HG03108 (cell line): ENCODE measurements around the gene PLCB4.

ENCODE experiments used
- ATAC-seq: cut with Tn5 transposase; IDR thresholded peaks from one replicate; pipeline ENCODE4 v1.9.1; 2021; ENCODE audit warnings: moderate library complexity; ENCODE audit not compliant: unreplicated experiment

PLCB4 gene

DNA sequence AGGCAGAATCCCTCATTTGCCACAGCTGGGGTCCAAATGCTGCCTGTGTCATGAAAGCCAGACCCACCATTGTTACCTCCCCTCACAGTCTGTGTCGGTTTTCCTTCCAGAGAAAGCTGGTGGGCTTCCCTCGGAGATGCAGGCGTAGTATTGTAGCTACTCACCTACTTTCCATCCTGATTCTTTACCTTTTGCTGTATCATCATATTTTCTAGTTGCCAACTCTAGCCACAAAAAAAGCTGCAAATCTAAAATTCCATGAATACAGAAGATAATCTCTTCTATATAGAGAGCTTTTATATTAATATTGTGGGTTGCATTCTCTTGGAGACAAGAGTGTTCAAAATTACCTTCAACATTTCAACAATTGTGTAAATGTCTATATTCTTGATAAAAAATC, 347.5 kb downstream of the PLCB4 start:
- ATAC-seq = no peak

DNA sequence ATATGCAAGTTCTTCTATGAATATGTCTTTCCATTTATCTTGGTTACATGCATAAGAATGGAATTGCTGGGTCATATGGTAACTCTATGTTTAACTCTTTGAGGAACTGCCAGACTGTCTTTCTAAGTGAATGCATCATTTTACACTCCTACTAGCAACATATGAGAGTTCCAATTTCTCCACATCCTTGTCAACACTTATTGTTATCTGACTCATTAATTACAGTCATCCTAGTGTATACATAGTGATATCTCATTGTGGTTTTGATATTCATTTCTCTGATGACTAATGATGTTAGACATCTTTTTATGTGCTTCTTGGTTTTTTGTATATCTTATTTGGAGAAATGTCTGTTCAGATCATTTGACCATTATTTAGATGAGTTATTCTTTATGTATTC, 348.8 kb downstream of the PLCB4 start:
- no peak for ATAC-seq

DNA sequence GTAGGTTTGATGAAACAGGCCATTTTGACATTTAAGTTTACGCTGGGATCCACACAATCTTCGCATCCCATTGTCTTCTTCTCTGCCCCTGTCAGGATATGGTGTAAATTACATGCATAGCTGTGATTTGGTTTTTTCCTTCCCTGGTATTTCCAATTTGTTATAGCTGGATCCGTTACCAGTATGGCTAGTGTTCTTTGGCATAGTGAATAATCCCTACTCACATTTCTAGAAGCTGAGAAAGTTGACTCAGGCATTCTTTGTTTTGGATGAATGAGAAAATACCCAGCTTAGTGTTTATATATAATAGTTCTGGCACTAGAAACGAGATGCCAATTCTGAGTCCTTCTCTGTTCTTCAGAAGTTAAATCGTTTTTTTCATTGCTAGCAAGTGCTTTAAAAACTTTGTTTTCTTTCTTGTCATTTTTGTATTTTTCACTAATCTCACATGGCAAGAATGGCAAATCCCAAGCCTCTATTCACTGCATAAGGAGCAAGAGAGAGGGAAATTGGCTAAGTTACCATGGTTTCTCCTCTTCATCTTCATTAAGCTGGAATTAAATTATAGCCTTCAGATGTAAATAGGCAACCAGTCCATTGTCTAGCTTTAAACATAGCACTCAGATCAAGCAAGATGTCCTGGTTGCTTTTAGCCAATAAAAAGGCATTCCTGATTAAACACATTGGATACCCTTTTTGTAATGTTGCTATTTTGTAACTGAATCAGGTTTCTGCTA, 353.6 kb downstream of the PLCB4 start:
- no peak for ATAC-seq

DNA sequence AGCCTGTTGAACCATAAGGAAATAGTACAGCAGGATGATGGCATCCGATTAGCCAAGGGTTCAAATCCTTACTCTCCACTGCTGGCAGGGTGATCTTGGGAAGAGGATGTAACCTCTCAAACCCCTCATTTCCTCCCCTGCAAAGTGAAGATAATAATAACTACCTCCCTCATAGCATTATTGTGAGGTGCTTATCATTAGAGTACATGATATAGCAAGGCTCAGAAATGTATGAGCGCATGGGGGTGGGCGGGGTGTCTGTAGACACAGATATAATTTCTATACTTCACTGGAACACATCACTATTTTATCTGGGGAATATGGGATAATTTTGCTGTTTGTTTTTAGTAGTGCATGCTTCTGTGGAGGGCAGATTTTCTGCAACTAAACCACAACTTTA, 355.7 kb downstream of the PLCB4 start:
- ATAC-seq = no peak

DNA sequence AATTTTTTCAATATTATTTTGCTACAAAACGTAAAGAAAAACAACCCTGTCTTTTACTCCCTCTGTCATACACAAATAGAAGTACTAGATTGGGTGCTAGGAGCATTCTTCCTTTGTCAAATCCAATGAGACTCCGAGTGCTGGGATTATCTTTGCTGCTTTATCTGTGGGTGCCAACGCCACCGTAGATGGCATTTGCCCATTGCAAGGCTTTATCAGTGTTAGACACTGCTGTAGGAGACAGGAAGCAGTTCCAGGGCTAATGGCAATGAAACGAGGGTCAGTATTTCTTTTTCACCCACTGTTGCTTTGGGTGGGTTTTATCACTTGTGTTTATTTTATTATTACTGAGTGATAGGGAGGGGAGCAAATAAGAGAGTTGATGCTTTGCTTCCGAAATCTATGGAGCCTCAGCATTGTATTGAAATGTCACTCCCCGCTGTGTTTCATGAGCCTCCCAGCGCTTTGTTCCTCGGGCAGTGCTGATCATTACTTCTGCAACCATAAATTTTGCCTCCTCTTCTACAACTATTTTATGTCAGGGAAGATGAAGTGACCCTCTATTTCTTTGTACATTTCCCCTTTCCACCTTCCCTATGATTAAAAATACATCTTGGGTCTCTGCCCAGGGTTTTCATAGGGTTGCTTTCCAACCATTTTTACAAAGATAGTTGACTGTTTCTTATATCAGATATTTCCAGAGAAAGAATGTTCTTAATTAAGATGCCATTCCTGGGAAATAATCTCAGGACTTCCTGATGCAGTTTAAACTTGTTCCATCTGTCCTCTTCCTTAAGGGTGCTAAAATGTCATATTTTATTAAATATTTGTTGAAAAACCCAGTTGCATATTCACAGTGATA, 358.8 kb downstream of the PLCB4 start:
- no peak for ATAC-seq

DNA sequence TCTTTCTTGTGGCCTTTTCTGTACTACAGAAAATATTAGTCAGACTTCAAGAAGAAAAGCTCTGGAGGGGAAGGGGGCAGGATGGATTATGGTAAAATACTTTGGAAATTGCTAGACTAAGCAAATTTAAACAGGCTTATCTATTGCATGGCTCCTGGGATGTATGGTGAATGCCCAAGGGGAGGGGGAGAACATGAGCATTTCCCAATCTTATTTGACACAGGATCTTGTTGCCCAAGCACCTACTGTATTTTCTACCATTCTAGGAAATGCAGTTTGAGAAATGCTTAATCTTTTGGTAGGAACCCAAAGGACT, 359.4 kb downstream of the PLCB4 start:
- ATAC-seq = no peak

DNA sequence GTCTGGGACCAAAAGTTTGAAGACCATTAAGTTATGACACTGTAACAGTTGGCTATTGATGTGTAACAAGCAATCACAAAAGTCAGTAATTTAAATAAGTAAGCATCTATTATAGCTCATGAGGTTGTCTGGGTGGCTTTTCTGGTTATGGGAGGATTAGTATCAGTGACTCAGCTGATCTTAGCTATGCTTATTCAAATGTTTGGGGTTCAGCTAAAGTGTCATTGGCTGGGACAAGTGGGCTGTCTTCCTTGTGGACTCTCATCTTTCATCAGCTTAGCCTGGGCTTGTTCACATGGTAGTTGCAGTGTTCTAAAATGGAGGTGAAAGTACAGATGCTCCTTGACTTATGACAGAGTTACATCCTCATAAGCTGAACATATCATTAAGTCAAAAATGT, 370.9 kb downstream of the PLCB4 start:
- no peak for ATAC-seq

DNA sequence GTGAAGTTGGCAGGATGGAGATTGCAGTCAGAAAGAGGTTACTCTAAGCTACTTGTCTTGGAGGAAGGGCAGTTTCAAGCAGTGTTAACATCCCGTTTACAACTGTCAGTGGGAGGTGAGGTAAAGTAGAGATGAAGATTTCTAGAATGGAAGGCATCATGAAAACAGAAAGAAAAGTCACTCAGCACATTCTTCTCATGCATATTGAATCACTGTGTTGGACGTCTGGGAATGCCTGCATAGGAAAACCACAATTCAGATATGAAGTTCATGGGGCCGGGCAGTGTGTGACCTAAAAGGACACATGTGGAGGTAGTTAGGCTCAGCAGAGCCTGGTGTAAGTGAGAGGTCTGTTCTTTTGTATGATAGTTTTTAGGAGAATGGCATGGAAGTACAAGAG, 372.0 kb downstream of the PLCB4 start:
- no peak for ATAC-seq

DNA sequence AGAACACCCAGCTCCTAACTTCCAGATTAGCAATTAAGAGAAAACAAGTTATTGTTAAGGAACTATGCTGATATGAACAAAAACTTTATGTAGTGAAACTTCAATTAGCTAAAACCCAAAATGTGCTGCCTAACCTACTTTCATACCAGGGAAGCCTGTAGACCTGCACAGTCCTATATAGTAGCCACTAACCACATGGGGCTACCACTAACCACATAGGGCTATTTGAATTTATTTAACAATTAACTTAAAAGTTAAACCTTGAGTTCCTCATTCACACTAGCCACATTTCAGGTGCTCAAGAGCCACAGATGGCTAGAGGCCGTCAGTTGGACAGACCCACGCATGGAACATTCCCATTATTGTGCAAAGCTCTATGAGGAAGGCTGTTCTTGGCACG, 373.1 kb downstream of the PLCB4 start:
- peak; percentile 65 for ATAC-seq

DNA sequence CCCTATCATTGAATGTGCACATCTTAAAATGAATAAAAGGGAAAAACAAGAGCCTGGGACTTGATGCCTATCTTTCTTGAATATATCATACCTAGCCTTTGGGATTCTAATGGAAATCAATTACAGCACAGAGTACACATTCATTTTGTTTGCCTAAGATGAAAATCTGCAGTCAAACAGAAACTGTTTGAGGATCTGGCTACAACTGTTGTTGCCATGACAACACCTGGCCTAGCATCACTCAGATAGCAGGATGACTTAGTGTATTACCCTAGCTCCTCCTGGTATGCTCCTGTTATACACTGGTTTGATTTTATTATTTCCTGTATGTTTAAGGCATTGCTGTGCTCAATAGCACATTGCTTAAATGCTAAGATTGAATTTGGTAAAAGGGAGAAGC, 374.0 kb downstream of the PLCB4 start:
- no peak for ATAC-seq

DNA sequence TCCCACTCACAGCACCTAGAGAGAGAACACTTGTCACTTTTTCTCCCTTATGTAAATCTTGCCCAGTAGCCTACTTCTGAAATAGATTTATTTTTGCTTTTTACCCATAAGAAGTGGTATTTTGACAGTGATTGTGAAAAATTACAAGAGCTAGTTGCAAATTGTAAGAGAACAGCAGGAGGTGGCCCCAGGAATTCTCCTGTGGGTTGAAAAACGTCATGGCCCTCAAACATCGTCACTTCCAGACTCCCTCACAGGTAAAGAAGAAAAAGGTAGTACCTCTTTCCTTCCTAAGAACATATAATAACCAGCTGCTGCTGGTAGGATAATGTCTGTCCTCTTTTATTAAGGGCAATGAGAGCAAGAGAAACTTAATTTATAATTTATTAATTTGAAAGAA, 376.0 kb downstream of the PLCB4 start:
- no peak for ATAC-seq

DNA sequence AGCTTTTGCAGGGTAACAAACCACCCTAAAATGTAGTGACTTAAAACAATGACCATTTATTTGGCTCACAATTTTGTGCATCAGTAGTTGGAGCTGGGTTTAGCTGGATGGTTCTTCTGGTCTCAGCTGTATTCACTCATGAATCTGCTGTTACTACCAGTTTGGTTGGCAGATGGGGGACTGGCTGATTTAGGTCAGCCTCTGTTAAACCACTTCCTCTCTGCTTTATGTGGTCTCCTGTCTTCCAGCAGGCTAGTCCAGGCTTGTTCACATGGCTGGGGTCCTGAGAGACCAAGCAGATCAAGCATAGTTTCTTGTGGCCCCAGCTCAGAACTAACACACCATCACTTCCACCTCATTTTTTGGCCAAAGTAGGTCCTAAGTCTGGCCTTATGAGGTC, 378.3 kb downstream of the PLCB4 start:
- ATAC-seq = no peak

DNA sequence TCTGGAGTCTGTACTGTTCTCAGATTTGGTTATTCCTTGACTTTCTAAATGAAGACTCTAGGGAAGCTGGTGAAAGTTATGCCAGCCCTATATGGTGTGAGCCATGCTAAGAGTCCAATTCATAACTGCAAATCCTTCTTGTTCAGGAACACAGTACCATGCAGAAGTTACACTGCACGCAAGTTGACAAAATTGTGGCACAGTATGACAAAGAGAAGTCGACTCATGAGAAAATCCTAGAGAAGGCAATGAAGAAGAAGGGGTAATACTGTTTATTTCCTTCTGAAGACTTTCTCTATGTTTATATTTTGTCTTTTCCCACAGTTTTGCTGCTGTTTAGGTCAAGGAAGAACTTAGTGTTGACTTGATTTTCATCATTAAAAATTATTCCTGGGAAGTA, 384.3 kb downstream of the PLCB4 start:
- no peak for ATAC-seq

DNA sequence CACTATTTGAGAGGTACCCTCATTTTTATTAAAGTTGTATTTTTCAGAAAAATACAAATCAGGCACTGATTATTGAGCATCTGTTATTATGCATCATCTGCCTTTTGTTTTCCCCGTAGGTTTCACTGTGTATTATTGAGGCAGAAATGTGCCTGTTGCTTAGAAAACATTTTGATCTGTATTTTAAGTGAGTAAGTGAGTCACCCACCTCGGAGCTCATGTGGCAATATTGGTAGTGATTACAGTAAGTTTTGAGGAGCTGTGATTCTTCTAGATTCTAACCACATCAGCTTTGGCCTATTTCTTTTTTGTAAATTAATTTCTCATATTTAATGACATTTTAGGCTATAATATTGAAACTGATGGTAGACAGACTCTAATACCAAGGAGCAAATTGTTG, 385.9 kb downstream of the PLCB4 start:
- no peak for ATAC-seq

DNA sequence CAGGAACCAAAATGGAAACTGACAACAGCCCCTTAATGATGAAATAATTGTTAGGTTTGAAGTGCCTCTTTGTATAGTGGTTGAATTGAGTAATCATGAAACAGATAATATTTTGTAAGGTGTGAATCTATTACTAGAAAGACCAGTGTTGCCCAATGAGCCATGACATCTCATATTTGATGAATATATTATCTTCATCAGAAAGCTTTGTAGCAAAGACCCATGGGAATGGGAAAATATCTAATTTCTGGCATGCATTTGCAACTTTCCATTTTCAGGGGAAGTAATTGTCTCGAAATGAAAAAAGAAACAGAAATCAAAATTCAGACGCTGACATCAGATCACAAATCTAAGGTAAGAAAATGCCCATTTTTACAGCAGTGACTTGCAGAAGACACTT, 388.2 kb downstream of the PLCB4 start:
- no peak for ATAC-seq

DNA sequence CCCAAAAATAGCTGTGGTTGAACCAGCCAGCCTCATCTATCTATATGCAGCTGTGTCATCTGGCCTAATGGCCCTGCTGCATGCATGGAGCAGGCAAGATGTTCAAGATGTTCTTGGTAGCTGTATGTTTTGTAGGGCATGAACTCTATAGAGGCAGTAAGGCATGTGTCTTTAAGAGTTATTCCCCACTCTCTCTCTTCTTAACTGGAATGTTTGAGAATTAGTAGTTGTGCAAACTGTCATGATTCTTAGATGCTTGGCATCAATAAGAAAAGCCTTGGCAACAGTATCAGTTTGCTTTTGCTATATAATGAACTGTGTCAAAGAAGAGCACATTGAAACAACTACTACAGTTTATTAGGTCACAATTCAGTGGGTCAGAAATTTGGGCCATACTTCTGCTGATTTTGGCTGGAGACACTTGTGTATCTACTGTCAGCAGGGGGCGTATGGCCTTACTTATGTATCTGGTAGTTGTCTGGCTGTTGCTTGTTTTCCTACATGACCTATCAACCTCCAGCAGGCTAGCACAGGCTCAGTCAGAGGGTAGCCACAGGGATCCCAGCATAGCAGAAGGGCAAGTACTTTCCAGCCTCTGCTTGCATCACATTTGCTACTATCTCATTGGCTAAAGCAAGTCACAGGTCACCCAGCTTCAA, 389.4 kb downstream of the PLCB4 start:
- no peak for ATAC-seq

DNA sequence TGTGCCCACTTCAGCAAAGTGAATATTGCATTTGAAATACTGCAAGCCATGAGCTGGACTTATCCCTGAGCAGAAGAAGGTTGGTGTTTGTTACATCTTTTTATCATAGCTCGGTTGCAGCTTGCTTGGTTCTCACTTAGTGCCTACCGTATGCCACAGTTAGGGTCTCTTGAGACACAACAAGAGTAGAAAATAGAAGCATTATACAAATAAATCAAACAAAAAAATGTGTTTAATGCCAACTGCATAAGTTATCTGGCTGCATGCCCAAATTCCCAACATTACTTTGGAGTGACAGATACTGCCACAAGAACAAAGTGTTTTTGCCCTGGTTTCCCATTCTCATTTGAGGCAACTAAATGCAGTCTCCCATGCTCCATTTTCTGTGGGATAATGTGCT, 391.6 kb downstream of the PLCB4 start:
- ATAC-seq = no peak

DNA sequence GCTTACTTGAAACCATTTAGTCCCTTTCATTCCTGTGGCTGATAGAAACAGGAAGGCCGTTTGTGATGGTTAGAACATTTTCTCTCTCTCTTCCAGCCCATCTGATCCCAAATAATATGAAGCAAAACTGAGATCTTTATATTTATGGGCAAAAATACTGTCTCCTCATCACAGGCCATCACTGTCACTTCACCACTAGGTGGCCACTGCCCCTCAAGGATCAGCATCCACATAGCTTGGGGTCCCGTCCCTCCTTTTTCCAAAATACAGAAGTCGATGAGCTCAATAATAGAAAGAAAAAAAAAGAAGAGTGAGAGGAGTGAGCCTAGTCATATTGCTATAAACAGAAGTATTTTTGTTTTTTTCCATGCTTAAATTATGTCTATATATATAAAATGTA, 399.1 kb downstream of the PLCB4 start:
- ATAC-seq = no peak

DNA sequence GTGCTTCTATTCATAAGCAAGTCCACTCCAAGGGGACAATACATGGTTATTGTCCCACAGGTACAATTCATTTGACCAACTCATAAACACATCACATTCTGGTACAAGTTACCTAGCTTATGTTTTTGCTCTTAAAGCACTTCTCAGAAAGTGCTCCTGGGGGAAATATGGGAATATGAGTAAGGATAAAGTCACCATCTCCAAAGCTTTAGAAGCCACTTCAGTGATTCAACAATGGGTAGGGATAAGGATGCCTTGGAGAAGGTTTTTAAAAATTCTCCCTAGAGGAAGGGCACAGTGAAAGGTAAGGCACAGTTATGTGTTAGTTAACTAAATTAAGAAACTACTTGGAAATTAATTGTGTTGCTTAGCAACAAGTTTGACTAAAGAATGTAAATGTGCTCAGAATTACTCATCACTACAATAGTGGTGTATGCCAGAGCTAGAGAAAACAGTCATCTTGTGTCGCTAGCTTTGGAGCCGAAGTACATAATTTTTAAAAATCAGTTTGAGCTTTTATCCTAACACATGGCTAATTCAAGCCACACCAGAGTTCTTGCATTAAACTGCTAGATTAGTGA, 406.0 kb downstream of the PLCB4 start:
- no peak for ATAC-seq

DNA sequence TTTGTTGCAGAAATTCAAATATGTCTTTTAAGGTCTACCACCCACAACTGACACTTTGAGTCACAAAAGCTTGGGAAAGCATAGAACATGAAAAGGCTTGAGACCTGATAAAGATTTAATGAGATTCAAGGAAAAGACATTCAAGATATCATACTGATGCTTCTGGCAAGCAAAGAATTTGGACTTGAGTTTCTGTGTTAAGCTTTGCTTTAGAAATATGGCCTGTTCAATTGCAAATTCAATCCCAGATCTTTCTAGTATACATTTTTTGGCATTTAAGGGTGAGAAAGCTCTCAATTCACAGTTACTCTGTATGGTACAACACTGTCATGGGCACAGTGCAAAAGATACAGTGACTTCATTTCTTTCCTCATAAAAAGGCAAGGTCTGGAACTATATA, 406.6 kb downstream of the PLCB4 start:
- ATAC-seq = no peak

DNA sequence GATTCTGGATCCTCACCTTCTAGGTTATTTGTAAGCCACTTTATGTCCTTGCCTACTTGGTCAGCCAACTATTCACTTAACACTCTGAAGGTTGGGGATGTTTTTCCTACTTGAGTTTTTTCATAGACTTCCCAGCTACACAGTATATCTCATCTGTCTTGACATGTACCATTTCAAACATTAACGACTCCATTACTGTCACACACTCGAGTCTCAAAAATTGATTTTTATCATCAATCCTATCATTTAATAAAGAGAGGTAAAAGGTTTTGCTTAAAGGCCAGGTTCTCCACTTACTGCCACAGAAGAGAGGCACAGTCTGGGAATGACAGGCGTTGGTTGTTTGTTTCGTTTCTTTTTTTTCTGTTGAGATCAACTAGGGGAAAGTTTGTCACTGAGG, 407.3 kb downstream of the PLCB4 start:
- ATAC-seq = no peak

DNA sequence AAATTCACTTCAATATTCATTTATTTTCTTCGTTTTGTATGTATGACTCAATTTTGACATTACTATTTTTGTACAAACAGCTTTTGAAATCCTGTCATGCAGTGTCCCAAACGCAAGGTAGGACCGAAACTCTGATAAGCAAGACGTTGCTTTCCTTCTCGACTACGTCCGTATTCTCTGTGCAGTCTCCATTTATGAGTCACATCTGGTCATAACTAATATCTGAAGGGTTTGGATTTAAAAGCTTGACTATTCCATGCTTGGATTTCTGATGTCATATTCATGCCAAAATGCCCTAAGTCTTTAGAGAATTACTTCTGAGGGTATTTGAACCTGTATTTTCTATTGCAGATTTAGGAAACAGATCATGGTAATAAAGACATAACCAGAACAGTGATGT, 407.8 kb downstream of the PLCB4 start:
- no peak for ATAC-seq
